LNCAP (cell line): ENCODE results near the gene TMEM43.

Experiments used
- CTCF ChIP-seq: fragments of 450-650 bp; IDR thresholded peaks from 2 replicates; pipeline ENCODE4 v1.5.1; 2017; ENCODE audit warnings: mild to moderate bottlenecking

The TMEM43 gene

DNA sequence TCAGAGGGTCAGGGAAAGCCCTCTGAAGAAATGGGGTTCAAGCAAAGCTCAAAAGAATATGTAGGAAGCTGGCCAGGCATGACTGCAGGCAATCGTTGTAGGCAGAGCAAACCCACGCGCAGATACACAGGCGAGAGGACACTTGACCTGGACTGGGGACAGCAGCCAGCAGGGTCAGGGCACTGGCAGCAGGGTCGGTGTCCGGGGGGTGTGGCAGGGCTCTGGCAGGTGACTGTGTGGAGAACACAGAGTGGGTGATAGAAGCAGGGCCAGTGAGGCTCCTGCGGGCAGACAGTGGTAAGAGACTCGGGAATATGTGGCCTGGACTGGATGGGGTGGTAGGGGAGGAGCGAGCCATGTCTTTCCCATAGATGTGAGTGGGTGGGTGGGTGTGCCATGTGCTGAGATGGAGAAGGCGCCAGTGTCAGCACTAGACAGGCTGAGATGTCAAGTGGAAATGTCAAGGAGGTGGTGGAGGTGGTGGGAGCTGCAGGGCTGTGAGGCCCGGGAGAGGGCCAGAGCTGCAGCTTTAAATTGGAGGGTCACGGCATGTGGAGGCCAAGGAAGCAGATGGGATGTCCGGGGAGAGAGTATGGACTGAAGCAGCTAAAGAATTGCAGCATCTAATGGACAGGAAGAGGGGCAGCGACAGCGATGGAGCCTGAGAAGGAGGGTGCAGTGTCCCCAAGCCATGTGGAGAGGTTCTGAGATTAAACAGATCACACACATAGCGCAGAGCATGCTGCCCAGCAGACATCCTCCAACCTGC is 13.4 kb downstream of the TMEM43 start:
- no peak for TF ChIP-seq CTCF

DNA sequence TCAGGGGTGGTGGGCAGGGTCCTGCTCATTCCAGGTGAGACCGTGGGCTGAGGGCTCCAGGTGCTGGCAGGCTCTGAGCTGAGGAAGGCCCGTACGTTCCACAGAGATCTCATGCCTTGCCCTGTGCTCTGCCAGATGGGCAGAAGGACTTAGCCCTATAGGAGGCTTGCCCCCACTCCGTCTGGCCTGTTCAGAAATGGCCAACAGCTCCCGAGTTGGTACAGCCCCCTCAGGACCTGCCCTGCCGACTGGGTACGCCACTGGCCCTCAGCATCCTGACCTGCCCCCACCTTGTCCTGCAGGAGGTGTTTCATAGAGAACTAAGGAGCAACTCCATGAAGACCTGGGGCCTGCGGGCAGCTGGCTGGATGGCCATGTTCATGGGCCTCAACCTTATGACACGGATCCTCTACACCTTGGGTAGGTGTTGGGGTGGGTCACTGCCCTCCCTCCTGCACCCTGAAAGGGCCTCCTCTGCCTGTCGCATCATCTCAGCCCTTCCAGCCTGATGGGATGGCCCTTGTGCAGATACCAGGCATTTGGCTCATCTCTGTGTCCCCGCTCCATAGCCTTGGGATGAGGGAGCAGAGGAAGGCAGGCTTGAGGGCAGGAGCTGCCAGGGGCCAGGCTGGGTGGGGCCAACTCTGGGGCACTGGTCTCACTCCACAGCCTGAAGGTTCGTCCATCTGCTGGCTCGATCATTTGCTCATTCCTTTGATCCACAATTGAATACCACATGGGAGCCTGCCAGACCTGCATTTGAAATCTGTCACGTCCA is 14.2 kb downstream of the TMEM43 start:
- no peak for TF ChIP-seq CTCF

DNA sequence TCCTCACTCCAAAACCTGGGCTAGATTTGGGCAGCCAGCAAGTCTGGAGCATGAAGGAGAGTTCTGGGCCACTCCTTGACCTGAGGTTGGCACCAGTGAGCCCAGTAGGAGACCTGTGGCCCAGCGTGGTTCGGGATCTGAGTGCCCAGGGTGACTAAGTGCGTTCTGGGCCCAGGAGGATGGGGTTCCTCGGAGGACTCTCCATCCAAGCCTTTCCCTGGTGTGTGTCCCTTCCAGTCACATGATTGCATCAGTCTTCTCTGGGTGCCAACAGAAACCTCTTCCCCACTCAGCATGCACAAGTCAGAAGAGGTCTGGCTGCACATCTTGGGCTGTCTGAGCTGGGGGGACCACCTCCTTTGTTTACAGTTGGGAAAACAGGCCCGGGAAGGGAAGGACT is 14.9 kb downstream of the TMEM43 start:
- TF ChIP-seq CTCF = no peak

- TF ChIP-seq CTCF = no peak
Observed at GRCh38 chr3:14140668-14141067, 15.8 kb downstream of the TMEM43 start.

- no peak for TF ChIP-seq CTCF
Observed at GRCh38 chr3:14141144-14141543, 16.3 kb downstream of the TMEM43 start.

DNA sequence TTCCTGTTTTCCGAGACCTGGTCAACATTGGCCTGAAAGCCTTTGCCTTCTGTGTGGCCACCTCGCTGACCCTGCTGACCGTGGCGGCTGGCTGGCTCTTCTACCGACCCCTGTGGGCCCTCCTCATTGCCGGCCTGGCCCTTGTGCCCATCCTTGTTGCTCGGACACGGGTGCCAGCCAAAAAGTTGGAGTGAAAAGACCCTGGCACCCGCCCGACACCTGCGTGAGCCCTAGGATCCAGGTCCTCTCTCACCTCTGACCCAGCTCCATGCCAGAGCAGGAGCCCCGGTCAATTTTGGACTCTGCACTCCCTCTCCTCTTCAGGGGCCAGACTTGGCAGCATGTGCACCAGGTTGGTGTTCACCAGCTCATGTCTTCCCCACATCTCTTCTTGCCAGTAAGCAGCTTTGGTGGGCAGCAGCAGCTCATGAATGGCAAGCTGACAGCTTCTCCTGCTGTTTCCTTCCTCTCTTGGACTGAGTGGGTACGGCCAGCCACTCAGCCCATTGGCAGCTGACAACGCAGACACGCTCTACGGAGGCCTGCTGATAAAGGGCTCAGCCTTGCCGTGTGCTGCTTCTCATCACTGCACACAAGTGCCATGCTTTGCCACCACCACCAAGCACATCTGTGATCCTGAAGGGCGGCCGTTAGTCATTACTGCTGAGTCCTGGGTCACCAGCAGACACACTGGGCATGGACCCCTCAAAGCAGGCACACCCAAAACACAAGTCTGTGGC is 16.9 kb downstream of the TMEM43 start:
- no peak for TF ChIP-seq CTCF

DNA sequence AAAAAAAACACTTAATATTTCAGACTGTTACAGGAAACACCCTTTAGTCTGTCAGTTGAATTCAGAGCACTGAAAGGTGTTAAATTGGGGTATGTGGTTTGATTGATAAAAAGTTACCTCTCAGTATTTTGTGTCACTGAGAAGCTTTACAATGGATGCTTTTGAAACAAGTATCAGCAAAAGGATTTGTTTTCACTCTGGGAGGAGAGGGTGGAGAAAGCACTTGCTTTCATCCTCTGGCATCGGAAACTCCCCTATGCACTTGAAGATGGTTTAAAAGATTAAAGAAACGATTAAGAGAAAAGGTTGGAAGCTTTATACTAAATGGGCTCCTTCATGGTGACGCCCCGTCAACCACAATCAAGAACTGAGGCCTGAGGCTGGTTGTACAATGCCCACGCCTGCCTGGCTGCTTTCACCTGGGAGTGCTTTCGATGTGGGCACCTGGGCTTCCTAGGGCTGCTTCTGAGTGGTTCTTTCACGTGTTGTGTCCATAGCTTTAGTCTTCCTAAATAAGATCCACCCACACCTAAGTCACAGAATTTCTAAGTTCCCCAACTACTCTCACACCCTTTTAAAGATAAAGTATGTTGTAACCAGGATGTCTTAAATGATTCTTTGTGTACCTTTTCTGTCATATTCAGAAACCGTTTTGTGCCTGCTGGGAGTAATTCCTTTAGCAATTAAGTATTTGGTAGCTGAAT is 17.9 kb downstream of the TMEM43 start:
- TF ChIP-seq CTCF = no peak
